ENCODE results near the gene XRRA1.

DNA sequence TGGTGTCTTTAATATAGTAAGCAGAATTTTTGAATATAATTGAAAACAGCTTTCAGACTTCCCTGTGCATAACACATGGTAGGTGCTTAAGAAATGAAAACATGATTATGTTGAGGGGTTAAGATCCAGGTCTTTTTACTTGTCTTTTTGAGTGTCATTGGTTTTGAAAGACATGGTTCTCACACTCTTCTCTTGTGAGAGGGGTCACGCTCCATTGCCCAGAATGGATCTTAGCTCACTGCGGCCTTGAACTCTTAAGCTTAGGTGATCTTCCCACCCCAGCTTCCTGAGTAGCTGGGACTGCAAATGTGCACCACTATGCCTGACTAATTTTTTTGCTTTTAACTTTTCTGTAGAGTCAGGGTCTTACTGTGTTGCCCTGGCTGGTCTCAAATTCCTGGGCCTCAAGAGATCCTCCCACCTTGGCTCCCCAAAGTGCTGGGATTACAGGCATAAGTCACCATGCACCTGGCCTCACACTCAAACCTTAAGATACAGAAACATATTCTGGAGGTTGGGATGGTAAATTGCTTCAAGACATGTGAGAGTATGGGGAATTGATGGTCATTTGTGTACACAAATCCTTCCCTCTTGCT is 1.6 kb upstream of the XRRA1 start:
- TF ChIP-seq, protein P1, sequence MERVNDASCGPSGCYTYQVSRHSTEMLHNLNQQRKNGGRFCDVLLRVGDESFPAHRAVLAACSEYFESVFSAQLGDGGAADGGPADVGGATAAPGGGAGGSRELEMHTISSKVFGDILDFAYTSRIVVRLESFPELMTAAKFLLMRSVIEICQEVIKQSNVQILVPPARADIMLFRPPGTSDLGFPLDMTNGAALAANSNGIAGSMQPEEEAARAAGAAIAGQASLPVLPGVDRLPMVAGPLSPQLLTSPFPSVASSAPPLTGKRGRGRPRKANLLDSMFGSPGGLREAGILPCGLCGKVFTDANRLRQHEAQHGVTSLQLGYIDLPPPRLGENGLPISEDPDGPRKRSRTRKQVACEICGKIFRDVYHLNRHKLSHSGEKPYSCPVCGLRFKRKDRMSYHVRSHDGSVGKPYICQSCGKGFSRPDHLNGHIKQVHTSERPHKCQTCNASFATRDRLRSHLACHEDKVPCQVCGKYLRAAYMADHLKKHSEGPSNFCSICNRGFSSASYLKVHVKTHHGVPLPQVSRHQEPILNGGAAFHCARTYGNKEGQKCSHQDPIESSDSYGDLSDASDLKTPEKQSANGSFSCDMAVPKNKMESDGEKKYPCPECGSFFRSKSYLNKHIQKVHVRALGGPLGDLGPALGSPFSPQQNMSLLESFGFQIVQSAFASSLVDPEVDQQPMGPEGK (CRISPR knock-in tag; IDR thresholded peaks at IDR 0.05; ENCODE audit: borderline replicate concordance): no peak
- no peak for TF ChIP-seq ZNF70 (CRISPR knock-in tag; IDR thresholded peaks at IDR 0.05)
- no peak for TF ChIP-seq RARB (CRISPR knock-in tag; IDR thresholded peaks at IDR 0.05)
- TF ChIP-seq PPARA (CRISPR knock-in tag; IDR thresholded peaks at IDR 0.05; ENCODE audit: borderline replicate concordance): no peak
- TF ChIP-seq ZFP30 (CRISPR knock-in tag; IDR thresholded peaks at IDR 0.05): no peak

All from SK-N-SH treated with all-trans-retinoic acid at 6 μM for 48 hours (cell line).